GM06990 (cell line): ENCODE data around the gene COG7.
"Not testable (repeated sequence)": the region's sequence is repeated elsewhere in the genome, so short reads cannot be mapped to it uniquely, and the experiment has no call there.

ENCODE experiments used
- DNase-seq: peaks from one replicate; pipeline ENCODE4 v3.0.0-alpha.2; 2011; ENCODE audit not compliant: insufficient read length; ENCODE audit errors: extremely low read depth
- H3K27me3 ChIP-seq: replicated peaks from 2 replicates; pipeline ENCODE4 v1.6.0; 2011; ENCODE audit warnings: low read length; ENCODE audit not compliant: control insufficient read depth, insufficient read depth
- H3K36me3 ChIP-seq: 2 replicates; pipeline ENCODE4 v1.5.1; 2011; ENCODE audit warnings: low read length; ENCODE audit not compliant: control insufficient read depth, insufficient read depth
- H3K4me3 ChIP-seq: replicated peaks from 2 replicates; pipeline ENCODE4 v1.5.1; 2011; ENCODE audit warnings: low read depth, mild to moderate bottlenecking, control low read depth, low read length
- TF ChIP-seq, protein P1 (sequence below): IDR thresholded peaks from 2 replicates; pipeline ENCODE4 v1.5.1; 2011; ENCODE audit warnings: low read length, control low read depth, mild to moderate bottlenecking, inconsistent platforms; ENCODE audit not compliant: insufficient read depth, poor library complexity, severe bottlenecking

The COG7 gene

GRCh38 chr16:23401139-23401538 is 51.9 kb downstream of the COG7 start:
- Histone ChIP-seq H3K27me3 (no peaks in the 10 kb centered on the region), H3K4me3 (no peak overlapping the region), H3K36me3 (peaks cover 12% of the 10 kb centered on the region)
- DNase-seq = no peak
- TF ChIP-seq, protein P1, sequence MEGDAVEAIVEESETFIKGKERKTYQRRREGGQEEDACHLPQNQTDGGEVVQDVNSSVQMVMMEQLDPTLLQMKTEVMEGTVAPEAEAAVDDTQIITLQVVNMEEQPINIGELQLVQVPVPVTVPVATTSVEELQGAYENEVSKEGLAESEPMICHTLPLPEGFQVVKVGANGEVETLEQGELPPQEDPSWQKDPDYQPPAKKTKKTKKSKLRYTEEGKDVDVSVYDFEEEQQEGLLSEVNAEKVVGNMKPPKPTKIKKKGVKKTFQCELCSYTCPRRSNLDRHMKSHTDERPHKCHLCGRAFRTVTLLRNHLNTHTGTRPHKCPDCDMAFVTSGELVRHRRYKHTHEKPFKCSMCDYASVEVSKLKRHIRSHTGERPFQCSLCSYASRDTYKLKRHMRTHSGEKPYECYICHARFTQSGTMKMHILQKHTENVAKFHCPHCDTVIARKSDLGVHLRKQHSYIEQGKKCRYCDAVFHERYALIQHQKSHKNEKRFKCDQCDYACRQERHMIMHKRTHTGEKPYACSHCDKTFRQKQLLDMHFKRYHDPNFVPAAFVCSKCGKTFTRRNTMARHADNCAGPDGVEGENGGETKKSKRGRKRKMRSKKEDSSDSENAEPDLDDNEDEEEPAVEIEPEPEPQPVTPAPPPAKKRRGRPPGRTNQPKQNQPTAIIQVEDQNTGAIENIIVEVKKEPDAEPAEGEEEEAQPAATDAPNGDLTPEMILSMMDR = no peak

DNA sequence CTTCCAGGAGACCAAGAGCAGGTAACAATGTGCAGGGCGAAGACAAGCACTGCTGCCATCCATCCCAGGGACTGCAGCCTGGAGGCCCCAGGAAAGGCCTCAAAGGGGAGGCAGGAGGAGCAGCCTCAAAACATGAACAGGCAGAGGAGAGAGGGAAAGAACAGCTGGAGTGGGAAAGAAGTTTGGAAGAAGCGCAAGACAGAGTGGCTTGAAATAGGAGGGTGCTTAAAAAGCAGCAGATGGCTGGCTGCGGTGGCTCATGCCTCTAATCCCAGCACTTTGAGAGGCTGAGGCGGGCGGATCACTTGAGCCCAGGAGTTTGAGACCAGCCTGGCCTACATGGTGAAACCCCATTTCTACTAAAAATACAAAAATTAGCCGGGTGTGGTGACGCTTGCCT is 52.5 kb downstream of the COG7 start:
- not testable (repeated sequence) for H3K27me3 ChIP-seq, DNase-seq, H3K4me3 ChIP-seq
- peaks cover 12% of the 10 kb centered on the region for H3K36me3 ChIP-seq

- no peak for DNase-seq
- TF ChIP-seq, protein P1 = no peak
- Histone ChIP-seq H3K36me3 (peaks cover 10% of the 10 kb centered on the region), H3K4me3 (no peak overlapping the region), H3K27me3 (no peaks in the 10 kb centered on the region)
These were observed 53.8 kb downstream of the COG7 start for GRCh38 chr16:23398987-23399805.

- no peak for DNase-seq
- H3K36me3 ChIP-seq = peaks cover 7% of the 10 kb centered on the region
- H3K4me3 ChIP-seq = no peak overlapping the region
- TF ChIP-seq, protein P1 = no peak
- no peaks in the 10 kb centered on the region for H3K27me3 ChIP-seq
These were observed 55.5 kb downstream of the COG7 start for GRCh38 chr16:23397464-23397863.

DNA sequence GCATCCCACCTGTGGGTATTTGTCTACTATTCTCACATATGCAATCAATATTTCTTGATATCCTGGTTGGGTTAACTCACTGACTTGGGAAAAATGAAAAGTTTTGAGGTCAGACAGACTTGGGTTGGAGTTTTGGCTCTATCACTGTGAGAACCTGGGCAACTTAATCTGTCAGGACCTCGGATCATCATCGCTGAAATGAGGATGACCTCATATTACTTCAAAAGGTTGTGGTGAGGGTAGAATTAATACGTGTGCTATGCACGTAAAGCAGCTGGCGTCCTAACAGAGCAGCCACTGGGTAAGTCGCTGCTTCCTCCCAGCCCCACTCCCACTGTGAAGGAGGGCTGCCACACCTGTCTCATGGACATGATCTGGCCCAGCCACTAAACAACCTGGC is 57.3 kb downstream of the COG7 start:
- no peak overlapping the region for H3K4me3 ChIP-seq
- TF ChIP-seq, protein P1 = no peak
- no peaks in the 10 kb centered on the region for H3K27me3 ChIP-seq
- no peak for DNase-seq
- peaks cover 13% of the 10 kb centered on the region for H3K36me3 ChIP-seq

GRCh38 chr16:23394141-23394831 is 58.7 kb downstream of the COG7 start:
- TF ChIP-seq, protein P1 = no peak
- H3K36me3 ChIP-seq = peaks cover 17% of the 10 kb centered on the region
- H3K27me3 ChIP-seq = no peaks in the 10 kb centered on the region
- DNase-seq = no peak
- H3K4me3 ChIP-seq = no peak overlapping the region
